AG04449 (cell line): Measurements from ENCODE around the gene ZNF630.
"Not testable (repeated sequence)": the region's sequence is repeated elsewhere in the genome, so short reads cannot be mapped to it uniquely, and the experiment has no call there.

Experiments
- CTCF ChIA-PET: fragments of 350-600 bp; formaldehyde crosslinking; extraction: SDS; loops from one replicate; lab custom pipeline; 2021; ENCODE audit warnings: antibody characterized with exemption; lab: Yijun Ruan, JAX
- POLR2A ChIA-PET: fragments of 400-600, 350-600 bp; formaldehyde crosslinking; extraction: SDS; loops from one replicate; lab custom pipeline; 2020; ENCODE audit warnings: antibody characterized with exemption, inconsistent platforms; lab: Yijun Ruan, JAX
- DNase-seq: peaks from one replicate; pipeline ENCODE4 v3.0.0-alpha.2; 2010; ENCODE audit warnings: low read depth, low spot score
- H3K4me3 ChIP-seq: 2 replicates; pipeline ENCODE4 v1.5.1; 2011; ENCODE audit warnings: low read depth, mild to moderate bottlenecking, control low read depth, low read length
- TF ChIP-seq, protein P1 (sequence below): IDR thresholded peaks from one replicate; pipeline ENCODE4 v1.5.1; 2011; ENCODE audit warnings: mild to moderate bottlenecking, moderate library complexity, low read length, control low read depth, inconsistent platforms; ENCODE audit not compliant: insufficient read depth; ENCODE audit errors: missing control alignments

Gene ZNF630

DNA sequence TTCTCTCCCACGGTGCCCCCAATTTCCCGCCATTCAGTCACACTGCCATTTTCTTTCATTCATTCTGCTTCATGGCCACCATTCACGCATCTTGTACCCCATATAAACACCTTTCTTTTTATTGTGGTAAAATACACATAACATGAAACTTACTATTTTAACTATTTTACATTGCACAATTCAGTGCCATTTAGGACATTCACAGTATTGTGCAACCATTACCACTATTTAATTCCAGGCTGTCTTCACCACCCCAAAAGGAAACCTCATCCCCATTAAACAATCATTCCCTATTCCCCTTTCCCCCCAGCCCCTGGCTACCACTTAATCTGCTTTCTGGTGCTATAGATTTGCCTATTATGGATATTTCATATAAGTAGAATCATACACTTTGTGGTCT, 48.7 kb downstream of the ZNF630 start:
- ChIA-PET POLR2A (no interaction called here), CTCF (no interaction called here)
- TF ChIP-seq, protein P1, sequence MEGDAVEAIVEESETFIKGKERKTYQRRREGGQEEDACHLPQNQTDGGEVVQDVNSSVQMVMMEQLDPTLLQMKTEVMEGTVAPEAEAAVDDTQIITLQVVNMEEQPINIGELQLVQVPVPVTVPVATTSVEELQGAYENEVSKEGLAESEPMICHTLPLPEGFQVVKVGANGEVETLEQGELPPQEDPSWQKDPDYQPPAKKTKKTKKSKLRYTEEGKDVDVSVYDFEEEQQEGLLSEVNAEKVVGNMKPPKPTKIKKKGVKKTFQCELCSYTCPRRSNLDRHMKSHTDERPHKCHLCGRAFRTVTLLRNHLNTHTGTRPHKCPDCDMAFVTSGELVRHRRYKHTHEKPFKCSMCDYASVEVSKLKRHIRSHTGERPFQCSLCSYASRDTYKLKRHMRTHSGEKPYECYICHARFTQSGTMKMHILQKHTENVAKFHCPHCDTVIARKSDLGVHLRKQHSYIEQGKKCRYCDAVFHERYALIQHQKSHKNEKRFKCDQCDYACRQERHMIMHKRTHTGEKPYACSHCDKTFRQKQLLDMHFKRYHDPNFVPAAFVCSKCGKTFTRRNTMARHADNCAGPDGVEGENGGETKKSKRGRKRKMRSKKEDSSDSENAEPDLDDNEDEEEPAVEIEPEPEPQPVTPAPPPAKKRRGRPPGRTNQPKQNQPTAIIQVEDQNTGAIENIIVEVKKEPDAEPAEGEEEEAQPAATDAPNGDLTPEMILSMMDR, result no peak
- no peak overlapping the region for H3K4me3 ChIP-seq
- no peak for DNase-seq

DNA sequence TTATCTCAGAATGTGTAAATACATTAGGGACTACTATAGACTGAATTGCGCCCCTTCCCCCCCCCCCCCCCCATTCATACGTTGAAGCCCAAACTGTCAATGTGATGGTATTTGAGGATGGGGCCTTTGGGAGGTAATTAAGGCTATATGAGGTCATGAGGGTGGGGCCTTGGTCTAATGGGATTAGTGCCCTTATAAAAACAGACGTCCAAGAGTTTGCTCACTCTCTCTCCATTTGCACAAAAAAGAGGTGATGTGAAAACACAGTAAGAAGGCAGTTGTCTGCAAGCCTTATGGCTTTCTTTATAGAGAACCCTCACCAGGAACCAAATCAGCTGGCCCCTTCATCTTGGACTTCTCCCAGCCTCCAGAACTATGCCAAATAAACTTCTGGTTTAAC, 49.3 kb downstream of the ZNF630 start:
- CTCF ChIA-PET, result no interaction called here
- DNase-seq, result no peak
- no peak overlapping the region; the same call in 1 of the 2 replicates for H3K4me3 ChIP-seq
- POLR2A ChIA-PET, result no interaction called here
- TF ChIP-seq, protein P1, result no peak

DNA sequence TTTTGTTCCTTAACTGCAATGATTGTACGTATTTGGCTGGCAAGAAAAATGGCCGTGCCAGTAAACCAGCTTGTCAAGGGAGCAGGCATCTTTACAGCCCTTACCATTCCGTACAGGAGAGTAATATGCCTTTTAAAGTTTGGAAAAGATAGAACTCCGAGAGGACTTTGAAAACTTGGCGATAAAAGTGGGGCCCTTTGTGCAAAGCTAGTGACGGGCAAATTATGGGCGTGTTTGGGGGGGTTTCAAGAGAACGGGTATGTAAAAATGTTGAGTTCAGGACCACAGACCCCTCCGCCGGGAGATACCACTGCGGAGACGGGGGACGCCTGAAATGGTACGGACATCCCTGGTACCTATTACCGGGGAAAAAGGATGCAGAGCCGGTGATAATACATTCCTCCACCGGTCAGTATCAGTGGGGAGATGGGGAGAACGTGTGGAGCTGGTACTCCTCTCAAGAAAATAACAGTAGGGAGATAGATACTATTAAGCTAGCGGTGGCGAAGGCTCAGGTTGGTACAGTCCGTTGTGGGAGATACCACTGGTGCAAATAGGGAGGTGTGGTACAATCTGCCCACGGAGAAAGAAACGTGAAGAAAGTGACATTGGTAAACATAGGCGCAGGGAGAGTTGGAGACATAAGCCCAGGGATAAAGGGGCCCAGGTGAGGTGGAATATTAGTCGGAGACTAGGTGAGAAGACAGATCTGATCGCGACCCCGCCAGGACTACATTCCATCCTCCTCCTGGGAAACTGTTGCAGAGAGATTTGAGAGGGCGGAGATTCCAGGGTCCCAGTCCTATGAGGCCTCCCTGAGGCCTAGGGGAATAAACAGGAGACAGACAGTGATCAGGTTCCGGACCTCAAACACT, 50.2 kb downstream of the ZNF630 start:
- peak overlapping the region; percentile 67 for H3K4me3 ChIP-seq
- TF ChIP-seq, protein P1, result no peak
- ChIA-PET POLR2A (no interaction called here), CTCF (interaction anchor here (0.7 kb wide), 1 partner anchor 167 kb away, joined by 3 read pairs; no protein-coding TSS in a partner anchor)
- peak; percentile 34 for DNase-seq

DNA sequence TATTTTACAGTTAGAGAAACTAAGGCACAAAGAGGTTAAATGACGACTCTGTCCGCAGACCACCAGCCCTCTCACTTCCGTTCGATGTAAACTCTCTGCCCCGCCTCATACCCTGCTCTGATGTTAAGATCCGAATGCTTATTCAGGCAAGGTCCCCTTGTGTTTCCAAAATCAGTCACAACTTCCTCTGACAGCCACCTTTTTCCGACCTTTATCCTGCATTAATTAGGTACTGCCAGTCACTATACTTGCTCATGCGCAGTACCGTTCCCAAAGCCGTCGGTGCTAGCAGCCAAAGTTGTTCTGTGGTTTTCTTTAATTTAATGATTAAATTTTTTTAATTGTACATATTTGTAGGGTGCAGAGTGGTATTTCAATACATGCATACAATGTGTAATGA, 51.0 kb downstream of the ZNF630 start:
- DNase-seq, POLR2A ChIA-PET, H3K4me3 ChIP-seq, CTCF ChIA-PET: not testable (repeated sequence)

DNA sequence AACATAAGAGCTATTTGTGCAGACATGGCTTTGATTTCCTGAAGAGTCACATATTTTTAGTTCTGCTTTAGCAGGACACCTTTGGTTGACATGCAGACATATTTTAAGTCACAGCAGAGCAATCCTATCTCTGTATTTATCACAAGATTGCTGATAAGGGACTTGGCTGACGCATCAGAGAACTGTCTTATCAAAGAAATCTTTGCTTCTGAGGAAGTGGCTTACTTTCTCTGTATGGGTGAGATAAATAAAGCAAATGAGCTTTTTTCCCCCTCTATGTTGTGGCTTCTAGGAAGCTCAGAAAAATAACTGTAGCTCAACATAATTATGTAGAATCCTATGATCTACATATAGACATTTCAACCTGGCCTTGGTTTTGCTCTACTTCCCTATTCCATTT, 51.5 kb downstream of the ZNF630 start:
- DNase-seq, CTCF ChIA-PET, H3K4me3 ChIP-seq, POLR2A ChIA-PET: not testable (repeated sequence)

DNA sequence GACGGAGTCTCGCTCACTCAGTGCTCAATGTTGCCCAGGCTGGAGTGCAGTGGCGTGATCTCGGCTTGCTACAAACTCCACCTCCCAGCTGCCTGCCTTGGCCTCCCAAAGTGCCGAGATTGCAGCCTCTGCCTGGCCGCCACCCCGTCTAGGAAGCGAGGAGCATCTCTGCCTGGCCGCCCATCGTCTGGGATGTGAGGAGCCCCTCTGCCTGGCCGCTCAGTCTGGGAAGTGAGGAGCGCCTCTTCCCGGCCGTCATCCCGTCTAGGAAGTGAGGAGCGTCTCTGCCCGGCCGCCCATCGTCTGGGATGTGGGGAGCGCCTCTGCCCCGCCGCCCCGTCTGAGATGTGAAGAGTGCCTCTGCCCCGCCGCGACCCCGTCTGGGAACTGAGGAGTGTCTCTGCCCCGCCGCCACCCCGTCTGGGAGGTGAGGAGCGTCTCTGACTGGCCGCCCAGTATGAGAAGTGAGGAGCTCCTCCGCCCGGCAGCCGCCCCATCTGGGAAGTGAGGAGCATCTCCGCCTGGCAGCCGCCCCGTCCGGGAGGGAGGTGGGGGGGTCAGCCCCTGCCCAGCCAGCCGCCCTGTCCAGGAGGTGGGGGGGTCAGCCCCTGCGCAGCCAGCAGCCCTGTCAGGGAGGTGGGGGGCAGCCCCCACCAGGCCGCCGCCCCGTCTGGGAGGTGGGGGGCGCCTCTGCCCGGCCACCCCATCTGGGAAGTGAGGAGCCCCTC, 54.7 kb downstream of the ZNF630 start:
- H3K4me3 ChIP-seq, CTCF ChIA-PET, POLR2A ChIA-PET, DNase-seq: not testable (repeated sequence)

DNA sequence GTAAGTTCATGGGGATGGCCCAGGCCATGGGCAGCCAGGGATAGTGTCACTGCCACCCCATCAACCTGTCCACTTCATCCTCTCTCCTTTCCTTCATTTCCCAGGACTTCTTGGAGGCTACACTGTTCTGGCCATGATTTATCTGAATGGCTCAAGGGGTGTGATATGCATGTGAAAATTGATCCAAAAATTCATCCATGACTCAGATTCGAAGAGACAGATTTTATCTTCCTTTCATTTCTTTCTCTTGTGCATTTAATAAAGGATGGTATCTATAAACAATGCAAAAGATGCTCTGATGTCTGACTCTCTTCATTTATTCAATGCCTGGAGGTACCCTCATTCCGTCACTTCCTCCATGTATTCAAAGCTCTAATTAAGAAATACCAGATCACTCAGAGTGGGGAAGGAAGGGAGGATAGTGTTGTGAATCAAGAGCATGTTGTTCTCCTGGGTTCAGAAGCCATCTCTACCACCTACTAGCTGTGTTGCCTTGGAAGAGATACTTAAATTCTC, 61.9 kb downstream of the ZNF630 start:
- H3K4me3 ChIP-seq, POLR2A ChIA-PET, DNase-seq, CTCF ChIA-PET: not testable (repeated sequence)
